Large intestine (tissue), 3 donors: ENCODE data around the gene INTS2. TPM values are rescaled to one million over a fixed set of nuclear protein-coding genes. Genes with fewer than 3 reads are reported as not detected.

Experiments
- DNase-seq, 2 donors: peaks; one replicate each; pipeline versions ENCODE4 v3.0.0 to v3.0.0-alpha.2; 2013
- H3K27ac ChIP-seq: one replicate; pipeline ENCODE4 v1.5.1; 2013; ENCODE audit warnings: low read length
- H3K27me3 ChIP-seq: 2 replicates; pipeline ENCODE4 v1.6.1; 2013; ENCODE audit warnings: low read length; ENCODE audit not compliant: control insufficient read depth, insufficient read depth
- H3K36me3 ChIP-seq: 2 replicates; pipeline ENCODE4 v1.6.1; 2013; ENCODE audit warnings: low read length; ENCODE audit not compliant: control insufficient read depth, insufficient read depth
- H3K4me1 ChIP-seq: one replicate; pipeline ENCODE4 v1.6.1; 2013; ENCODE audit warnings: low read length; ENCODE audit not compliant: control insufficient read depth, insufficient read depth
- H3K4me3 ChIP-seq: one replicate; pipeline ENCODE4 v1.5.1; 2013; ENCODE audit warnings: low read length
- H3K9me3 ChIP-seq: one replicate; pipeline ENCODE4 v1.6.1; 2013; ENCODE audit warnings: mild to moderate bottlenecking, low read depth, low read length, moderate library complexity; ENCODE audit not compliant: control insufficient read depth
- WGBS: methylation state at CpG from one replicate; pipeline ENCODE4 v1.1.5; 2013; ENCODE audit warnings: low lambda C conversion rate; ENCODE audit not compliant: insufficient coverage; 5-methylcytosine and 5-hydroxymethylcytosine counted together
- polyA plus RNA-seq: library from polyadenylated mRNA; unstranded; fragments of 120-200 nt; gene quantifications from one replicate; pipeline ENCODE4 v1.2.1, GENCODE V29; 2013

INTS2 gene
- polyA plus RNA-seq, 1 donor: 9.0 TPM

- no peak overlapping the region for H3K27ac ChIP-seq
- 89% methylated on average over 1 of the region's 1 CpG for WGBS
- no peak for DNase-seq
- no peaks in the 10 kb centered on the region for H3K9me3 ChIP-seq
- no peak overlapping the region for H3K4me3 ChIP-seq
- H3K27me3 ChIP-seq: no peaks in the 10 kb centered on the region
- no peaks in the 10 kb centered on the region for H3K4me1 ChIP-seq
- H3K36me3 ChIP-seq: peaks cover 10% of the 10 kb centered on the region
Measured at GRCh38 chr17:61856035-61856434, 71.7 kb downstream of the INTS2 start.

GRCh38 chr17:61852857-61853256 lies 74.9 kb downstream of the INTS2 start:
- no peak for DNase-seq
- Histone ChIP-seq H3K4me1 (no peaks in the 10 kb centered on the region), H3K27ac (no peak overlapping the region), H3K36me3 (peaks cover 7% of the 10 kb centered on the region), H3K4me3 (no peak overlapping the region), H3K9me3 (no peaks in the 10 kb centered on the region), H3K27me3 (no peaks in the 10 kb centered on the region)
- WGBS: no CpG with 5 or more reads among the region's 2 CpGs

DNA sequence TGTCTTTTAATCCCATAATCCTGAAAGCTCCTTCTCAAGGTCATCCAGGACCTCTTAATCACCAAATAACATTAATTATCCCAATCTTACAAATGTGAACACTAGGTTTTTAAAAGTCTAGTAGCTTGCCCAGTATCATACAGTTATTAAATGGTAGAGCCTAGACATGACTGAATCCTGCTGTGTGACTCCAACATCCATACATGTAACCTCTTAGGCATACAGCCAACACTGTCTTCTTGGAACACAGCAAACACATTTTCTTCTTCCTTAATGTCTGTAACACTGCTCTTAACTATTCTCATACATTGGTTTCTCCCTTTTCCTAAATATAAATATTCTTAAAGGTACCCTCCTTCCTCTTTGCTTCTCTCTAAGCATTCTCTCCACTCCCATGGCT lies 78.1 kb downstream of the INTS2 start:
- Histone ChIP-seq H3K27me3 (no peaks in the 10 kb centered on the region), H3K4me3 (no peak overlapping the region), H3K27ac (no peak overlapping the region), H3K36me3 (no peaks in the 10 kb centered on the region), H3K9me3 (no peaks in the 10 kb centered on the region), H3K4me1 (no peaks in the 10 kb centered on the region)
- DNase-seq: no peak

DNA sequence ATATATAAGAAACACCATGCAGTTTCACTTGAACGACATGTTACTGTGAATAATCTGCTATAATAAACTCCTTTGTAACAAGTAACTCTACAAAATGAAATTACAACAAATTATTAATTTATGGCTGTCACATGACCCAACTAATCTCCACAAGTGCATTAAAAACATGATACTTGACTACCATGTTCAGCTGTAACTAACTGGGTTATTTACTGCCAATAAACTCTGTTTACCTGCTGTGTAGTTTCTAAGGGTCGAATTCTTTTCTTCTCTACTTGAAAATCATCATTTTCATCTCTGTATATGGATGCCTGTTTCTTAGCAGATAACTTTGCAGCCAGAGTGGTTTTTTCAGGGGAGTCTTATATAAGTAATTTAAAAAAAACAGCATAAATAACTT lies 78.9 kb downstream of the INTS2 start:
- no CpG with 5 or more reads among the region's 2 CpGs for WGBS
- no peak for DNase-seq
- Histone ChIP-seq H3K27me3 (no peaks in the 10 kb centered on the region), H3K4me1 (no peaks in the 10 kb centered on the region), H3K36me3 (no peaks in the 10 kb centered on the region), H3K4me3 (no peak overlapping the region), H3K27ac (no peak overlapping the region), H3K9me3 (no peaks in the 10 kb centered on the region)

- no peak for DNase-seq
- H3K27ac ChIP-seq: no peak overlapping the region
- no CpG with 5 or more reads among the region's 2 CpGs for WGBS
- no peaks in the 10 kb centered on the region for H3K36me3 ChIP-seq
- no peaks in the 10 kb centered on the region for H3K27me3 ChIP-seq
- H3K4me3 ChIP-seq: no peak overlapping the region
- no peaks in the 10 kb centered on the region for H3K9me3 ChIP-seq
- no peaks in the 10 kb centered on the region for H3K4me1 ChIP-seq
Measured at GRCh38 chr17:61848247-61848646, 79.5 kb downstream of the INTS2 start.

GRCh38 chr17:61847659-61848058 lies 80.1 kb downstream of the INTS2 start:
- H3K9me3 ChIP-seq: no peaks in the 10 kb centered on the region
- H3K4me3 ChIP-seq: no peak overlapping the region
- H3K27ac ChIP-seq: no peak overlapping the region
- H3K36me3 ChIP-seq: no peaks in the 10 kb centered on the region
- no peaks in the 10 kb centered on the region for H3K4me1 ChIP-seq
- WGBS: 100% methylated on average over 2 of the region's 3 CpGs
- no peaks in the 10 kb centered on the region for H3K27me3 ChIP-seq
- no peak for DNase-seq

- no peaks in the 10 kb centered on the region for H3K4me1 ChIP-seq
- H3K27me3 ChIP-seq: no peaks in the 10 kb centered on the region
- DNase-seq: no peak
- H3K36me3 ChIP-seq: no peaks in the 10 kb centered on the region
- H3K4me3 ChIP-seq: no peak overlapping the region
- WGBS: 100% methylated on average over 1 of the region's 3 CpGs
- H3K9me3 ChIP-seq: no peaks in the 10 kb centered on the region
- no peak overlapping the region for H3K27ac ChIP-seq
Measured at GRCh38 chr17:61846761-61847375, 80.9 kb downstream of the INTS2 start.

DNA sequence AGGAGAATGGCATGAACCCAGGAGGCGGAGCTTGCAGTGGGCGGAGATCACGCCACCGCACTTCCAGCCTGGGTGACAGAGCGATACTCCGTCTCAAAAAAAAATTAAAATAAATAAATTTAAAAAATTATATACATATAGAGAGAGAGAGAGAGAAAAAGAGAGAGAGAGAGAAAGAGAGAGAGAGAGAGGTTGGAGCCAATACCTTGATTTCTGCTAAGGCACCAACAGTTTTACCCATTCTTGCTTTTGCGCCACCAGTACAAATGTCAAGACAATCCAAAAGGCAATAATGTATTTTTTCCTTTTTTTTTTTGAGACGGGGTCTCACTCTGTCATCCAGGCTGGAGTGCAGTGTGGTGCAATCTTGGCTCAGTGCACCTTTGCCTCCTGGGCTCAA lies 81.7 kb downstream of the INTS2 start:
- H3K27me3 ChIP-seq: no peaks in the 10 kb centered on the region
- no peak overlapping the region for H3K4me3 ChIP-seq
- H3K27ac ChIP-seq: no peak overlapping the region
- H3K4me1 ChIP-seq: no peaks in the 10 kb centered on the region
- no peaks in the 10 kb centered on the region for H3K36me3 ChIP-seq
- DNase-seq: no peak
- no peaks in the 10 kb centered on the region for H3K9me3 ChIP-seq
- 100% methylated on average over 5 of the region's 8 CpGs for whole genome bisulfite sequencing

DNA sequence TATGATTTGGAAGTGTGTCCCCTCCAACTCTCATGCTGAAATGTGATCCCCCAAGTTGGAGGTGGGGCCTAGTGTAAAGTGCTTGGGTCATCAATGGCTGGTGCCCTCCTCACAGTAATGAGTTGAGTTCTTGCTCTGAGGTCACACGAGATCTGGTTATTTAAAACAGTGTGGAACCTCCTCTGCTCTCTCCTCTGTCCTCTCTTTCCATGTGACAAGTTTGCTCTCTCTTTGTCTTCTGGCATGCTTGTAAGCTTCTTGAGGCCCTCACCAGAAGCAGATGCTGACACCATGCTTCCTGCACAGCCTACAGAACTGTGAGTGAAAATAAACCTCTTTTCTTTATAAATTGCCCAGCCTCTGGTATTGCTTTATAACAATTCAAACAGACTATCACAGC lies 84.3 kb downstream of the INTS2 start:
- no peaks in the 10 kb centered on the region for H3K9me3 ChIP-seq
- WGBS: no CpG with 5 or more reads among the region's 1 CpG
- no peak overlapping the region for H3K4me3 ChIP-seq
- no peak overlapping the region for H3K27ac ChIP-seq
- DNase-seq: no peak
- H3K36me3 ChIP-seq: no peaks in the 10 kb centered on the region
- H3K27me3 ChIP-seq: no peaks in the 10 kb centered on the region
- H3K4me1 ChIP-seq: no peaks in the 10 kb centered on the region

- no peak for DNase-seq
Measured at GRCh38 chr17:61842899-61843298, 84.9 kb downstream of the INTS2 start.

DNA sequence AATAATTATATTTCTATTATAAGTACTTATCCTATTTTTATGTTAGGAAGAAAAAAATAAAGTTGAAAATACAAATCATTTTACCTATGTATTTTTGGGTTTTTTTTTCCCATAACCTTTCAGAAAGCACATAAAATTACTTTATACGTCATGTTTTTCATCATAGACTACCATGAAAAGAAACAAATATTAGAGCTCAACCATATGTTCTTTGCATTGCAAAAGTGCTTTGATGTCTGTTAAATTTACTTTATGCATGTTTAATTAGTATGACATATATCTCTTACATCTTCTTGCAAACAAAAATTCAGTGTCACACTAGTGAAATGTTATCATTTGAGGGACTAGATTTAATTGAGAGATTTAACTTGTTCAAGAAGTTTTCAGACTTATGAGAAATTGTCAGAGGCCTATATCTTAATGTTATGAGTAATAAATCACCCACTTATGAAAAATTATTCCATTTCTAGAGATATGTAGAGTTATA lies 88.4 kb downstream of the INTS2 start:
- no peak overlapping the region for H3K27ac ChIP-seq
- 80% methylated on average over 1 of the region's 1 CpG for WGBS
- no peaks in the 10 kb centered on the region for H3K27me3 ChIP-seq
- no peak for DNase-seq
- no peaks in the 10 kb centered on the region for H3K9me3 ChIP-seq
- H3K36me3 ChIP-seq: no peaks in the 10 kb centered on the region
- no peak overlapping the region for H3K4me3 ChIP-seq
- H3K4me1 ChIP-seq: no peaks in the 10 kb centered on the region

More at GRCh38 chr17:61842899-61843298, 84.9 kb downstream of the INTS2 start:
- H3K4me1 ChIP-seq: no peaks in the 10 kb centered on the region
- no peaks in the 10 kb centered on the region for H3K27me3 ChIP-seq
- 100% methylated on average over 1 of the region's 1 CpG for WGBS
- H3K9me3 ChIP-seq: no peaks in the 10 kb centered on the region
- H3K4me3 ChIP-seq: no peak overlapping the region
- H3K36me3 ChIP-seq: no peaks in the 10 kb centered on the region
- no peak overlapping the region for H3K27ac ChIP-seq
